BJ (cell line): Measurements from ENCODE around the gene LRWD1. TPM values are rescaled to one million over a fixed set of nuclear protein-coding genes. Genes with fewer than 3 reads are reported as not detected.

Experiments
- CTCF ChIA-PET: fragments of 350-600 bp; formaldehyde crosslinking; extraction: SDS; loops from one replicate; lab custom pipeline; 2021; ENCODE audit warnings: antibody characterized with exemption, inconsistent platforms; lab: Yijun Ruan, JAX
- POLR2A ChIA-PET: fragments of 300-600 bp; sonication (Branson Sonifier 250); formaldehyde crosslinking; extraction: SDS; loops from one replicate; lab custom pipeline; 2021; ENCODE audit warnings: antibody characterized with exemption; lab: Charles Lee
- DNase-seq: peaks from one replicate; pipeline ENCODE4 v3.0.0-alpha.2; 2011; ENCODE audit warnings: low read depth
- H3K27me3 ChIP-seq: 2 replicates; pipeline ENCODE4 v1.6.0; 2011; ENCODE audit warnings: low read length; ENCODE audit not compliant: control insufficient read depth, insufficient read depth
- H3K36me3 ChIP-seq: 2 replicates; pipeline ENCODE4 v1.5.1; 2011; ENCODE audit warnings: low read length; ENCODE audit not compliant: control insufficient read depth, insufficient read depth
- H3K4me3 ChIP-seq: 2 replicates; pipeline ENCODE4 v1.5.1; 2011; ENCODE audit warnings: low read depth, mild to moderate bottlenecking, control low read depth, low read length
- CTCF ChIP-seq: IDR thresholded peaks from 2 replicates; pipeline ENCODE4 v1.5.1; 2011; ENCODE audit warnings: low read depth, mild to moderate bottlenecking, control low read depth, inconsistent platforms, low read length, moderate library complexity; ENCODE audit not compliant: insufficient read depth
- polyA plus RNA-seq: library from polyadenylated mRNA; depleted of rRNA; stranded (reverse); fragments of >200 nt; gene quantifications from 2 replicates; pipeline ENCODE4 v1.2.3, GENCODE V29; 2011

The LRWD1 gene
- polyA plus RNA-seq, 1 experiment, result 15.1 TPM

- DNase-seq, result no peak
- POLR2A ChIA-PET, result no interaction called here
- no peak for TF ChIP-seq CTCF
- Histone ChIP-seq H3K36me3 (peaks cover 18% of the 10 kb centered on the region), H3K4me3 (no peak overlapping the region), H3K27me3 (no peaks in the 10 kb centered on the region)
- CTCF ChIA-PET, result interaction anchor here (0.6 to 0.7 kb wide), 2 partner anchors 495 to 1178 kb away, joined by 3 read pairs; no protein-coding TSS in a partner anchor
Measured at GRCh38 chr7:102421706-102422240, 43.0 kb upstream of the LRWD1 start.

- ChIA-PET POLR2A (no interaction called here), CTCF (no interaction called here)
- DNase-seq, result no peak
Measured at GRCh38 chr7:102424129-102424551, 40.6 kb upstream of the LRWD1 start.

GRCh38 chr7:102424787-102425218 is 40.0 kb upstream of the LRWD1 start:
- CTCF ChIA-PET, result no interaction called here
- Histone ChIP-seq H3K4me3 (no peak overlapping the region), H3K27me3 (no peaks in the 10 kb centered on the region), H3K36me3 (peaks cover 16% of the 10 kb centered on the region)
- no peak for TF ChIP-seq CTCF
- no peak for DNase-seq
- POLR2A ChIA-PET, result no interaction called here

More at GRCh38 chr7:102424129-102424551, 40.6 kb upstream of the LRWD1 start:
- Histone ChIP-seq H3K36me3 (peaks cover 16% of the 10 kb centered on the region), H3K4me3 (no peak overlapping the region), H3K27me3 (no peaks in the 10 kb centered on the region)
- TF ChIP-seq CTCF, result no peak

GRCh38 chr7:102425639-102426267 is 39.0 kb upstream of the LRWD1 start:
- no peak overlapping the region for H3K4me3 ChIP-seq
- CTCF ChIA-PET, result no interaction called here
- peaks cover 15% of the 10 kb centered on the region for H3K36me3 ChIP-seq
- POLR2A ChIA-PET, result no interaction called here
- H3K27me3 ChIP-seq, result no peaks in the 10 kb centered on the region
- no peak for DNase-seq
- no peak for TF ChIP-seq CTCF

GRCh38 chr7:102426268-102427018 is 38.3 kb upstream of the LRWD1 start:
- H3K4me3 ChIP-seq, result no peak overlapping the region
- H3K36me3 ChIP-seq, result peaks cover 15% of the 10 kb centered on the region
- CTCF ChIA-PET, result no interaction called here
- no peak for TF ChIP-seq CTCF
- POLR2A ChIA-PET, result no interaction called here
- DNase-seq, result no peak
- no peaks in the 10 kb centered on the region for H3K27me3 ChIP-seq
